SK-N-SH (cell line): ENCODE data around the gene ALDH7A1.

Source experiments
- CHD2 ChIP-seq: fragments of 150-350 bp; IDR thresholded peaks from 2 replicates; pipeline ENCODE4 v1.6.1; 2018; ENCODE audit warnings: low read length; ENCODE audit not compliant: partially characterized antibody
- CTCF ChIP-seq: fragments of 200-600 bp; sonication (generic); IDR thresholded peaks from 2 replicates; pipeline ENCODE4 v1.6.1; 2017; ENCODE audit warnings: antibody characterized with exemption, mild to moderate bottlenecking, moderate library complexity
- ELF1 ChIP-seq: IDR thresholded peaks from 2 replicates; pipeline ENCODE4 v1.4.0; 2012
- EP300 ChIP-seq, 2 experiments: IDR thresholded peaks; 2 replicates each; pipeline versions ENCODE4 v1.4.0 to v1.6.1; 2012; ENCODE audit warnings: borderline replicate concordance in 1 of 2, low read depth in 1 of 2, low read length in 1 of 2
- GATA2 ChIP-seq: sonication (generic); formaldehyde crosslinking; IDR thresholded peaks from 2 replicates; pipeline ENCODE4 v1.5.0; 2020; ENCODE audit warnings: mild to moderate bottlenecking, missing genetic modification reagents
- JUND ChIP-seq: IDR thresholded peaks from 2 replicates; pipeline ENCODE4 v1.4.0; 2012
- MAX ChIP-seq: IDR thresholded peaks from 2 replicates; pipeline ENCODE4 v1.4.0; 2012; ENCODE audit warnings: low read depth
- MEF2A ChIP-seq: IDR thresholded peaks from 2 replicates; pipeline ENCODE4 v1.4.0; 2012; ENCODE audit warnings: low read depth, borderline replicate concordance
- MXI1 ChIP-seq: IDR thresholded peaks from 2 replicates; pipeline ENCODE4 v1.6.1; 2012; ENCODE audit warnings: mild to moderate bottlenecking, low read depth, low read length, improper control_type of control experiment
- POLR2AphosphoS5 ChIP-seq: IDR thresholded peaks from 2 replicates; pipeline ENCODE4 v1.6.1; 2012; ENCODE audit warnings: low read depth, low read length
- RCOR1 ChIP-seq: fragments of 150-350 bp; IDR thresholded peaks from 2 replicates; pipeline ENCODE4 v1.6.1; 2017; ENCODE audit warnings: antibody characterized with exemption, low read length
- RFX5 ChIP-seq: IDR thresholded peaks from 2 replicates; pipeline ENCODE4 v1.6.1; 2012; ENCODE audit warnings: mild to moderate bottlenecking, improper control_type of control experiment, low read length
- SMC3 ChIP-seq: IDR thresholded peaks from 2 replicates; pipeline ENCODE4 v1.6.1; 2012; ENCODE audit warnings: low read depth, low read length, improper control_type of control experiment
- TEAD4 ChIP-seq: IDR thresholded peaks from 2 replicates; pipeline ENCODE4 v1.4.0; 2012; ENCODE audit warnings: mild to moderate bottlenecking, borderline replicate concordance; ENCODE audit not compliant: insufficient read depth

DNA sequence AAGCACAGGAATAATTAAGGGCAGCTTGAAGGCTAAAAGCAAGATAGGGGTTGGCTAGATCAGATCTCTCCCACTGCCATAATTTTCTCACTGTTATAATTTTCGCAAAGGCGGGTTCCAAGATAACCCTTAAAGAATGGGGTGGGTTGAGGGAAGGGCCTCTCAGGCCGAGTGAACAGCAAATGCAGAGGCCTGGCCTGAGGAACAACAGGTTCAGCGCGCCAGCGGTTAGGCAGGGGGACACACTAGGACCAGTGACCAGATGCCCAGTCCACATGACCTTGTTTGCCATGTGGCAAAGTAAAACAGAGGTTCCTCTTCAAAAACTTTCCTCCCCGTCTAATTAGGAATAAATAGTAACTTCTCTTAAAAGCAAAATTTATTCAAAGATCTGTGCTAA, 4.5 kb upstream of the ALDH7A1 start:
- TF ChIP-seq JUND (no peak), CTCF (no peak), POLR2AphosphoS5 (no peak), MXI1 (no peak), RCOR1 (no peak), CHD2 (no peak), EP300 (IDR thresholded peaks at IDR 0.05; ENCODE audit: borderline replicate concordance in 1 of 2, low read depth in 1 of 2, low read length in 1 of 2) (no peak), RFX5 (no peak), SMC3 (no peak), MAX (no peak), ELF1 (no peak), GATA2 (CRISPR knock-in tag) (no peak), TEAD4 (no peak), MEF2A (no peak)
